Measurements from ENCODE around the gene HYDIN.
"Not testable (repeated sequence)": the region's sequence is repeated elsewhere in the genome, so short reads cannot be mapped to it uniquely, and the experiment has no call there.

GRCh38 chr16:71019067-71019682 is 211.3 kb downstream of the HYDIN start:
- TF ChIP-seq CTCF (IDR thresholded peaks at IDR 0.05; ENCODE audit: low read depth, low read length, missing input control); REST (IDR thresholded peaks at IDR 0.05); MAX (IDR thresholded peaks at IDR 0.05); SP1 (IDR thresholded peaks at IDR 0.05); TAF1 (conservative IDR thresholded peaks at IDR 0.05): not testable (repeated sequence)

Data from liver (tissue), 3 donors.